ENCODE data around the gene MYH3.

- TF ChIP-seq CTCF (IDR thresholded peaks at IDR 0.05; ENCODE audit: low read length) (no peak), EZH2 (IDR thresholded peaks at IDR 0.05; ENCODE audit: borderline replicate concordance, low read length) (no peak)
Measured at GRCh38 chr17:10663231-10663630, 6.1 kb upstream of the MYH3 start.

Data from OCI-LY1 (cell line).